DMS153 treated with DMSO at 0.1 percent for 48 hours (cell line): ENCODE results near the gene WDR49.
"Not testable (repeated sequence)": the region's sequence is repeated elsewhere in the genome, so short reads cannot be mapped to it uniquely, and the experiment has no call there.

Source experiments
- DNase-seq: peaks from one replicate; lab custom pipeline; 2025; ENCODE audit not compliant: unreplicated experiment; lab: John Stamatoyannopoulos, UW

WDR49 gene

GRCh38 chr3:167615030-167615429, 38.7 kb downstream of the WDR49 start:
- no peak for DNase-seq

DNA sequence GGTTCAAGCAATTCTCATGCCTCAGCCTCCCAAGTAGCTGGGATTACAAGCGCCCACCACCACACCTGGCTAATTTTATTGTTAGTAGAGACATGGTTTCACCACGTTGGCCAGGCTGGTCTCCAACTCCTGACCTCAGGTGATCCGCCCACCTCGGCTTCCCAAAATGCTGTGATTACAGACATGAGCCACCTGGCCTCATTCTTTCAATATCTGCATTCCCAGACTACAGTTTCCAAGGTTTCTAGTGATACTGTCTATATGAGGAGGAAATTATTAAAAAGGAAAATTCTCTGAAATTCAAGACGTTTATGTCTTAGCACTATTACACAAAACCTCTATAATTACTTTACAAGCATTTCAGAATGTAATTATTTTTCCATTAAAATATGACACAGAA, 39.5 kb downstream of the WDR49 start:
- DNase-seq = not testable (repeated sequence)

- DNase-seq = no peak
Measured at GRCh38 chr3:167611718-167612117, 42.0 kb downstream of the WDR49 start.

DNA sequence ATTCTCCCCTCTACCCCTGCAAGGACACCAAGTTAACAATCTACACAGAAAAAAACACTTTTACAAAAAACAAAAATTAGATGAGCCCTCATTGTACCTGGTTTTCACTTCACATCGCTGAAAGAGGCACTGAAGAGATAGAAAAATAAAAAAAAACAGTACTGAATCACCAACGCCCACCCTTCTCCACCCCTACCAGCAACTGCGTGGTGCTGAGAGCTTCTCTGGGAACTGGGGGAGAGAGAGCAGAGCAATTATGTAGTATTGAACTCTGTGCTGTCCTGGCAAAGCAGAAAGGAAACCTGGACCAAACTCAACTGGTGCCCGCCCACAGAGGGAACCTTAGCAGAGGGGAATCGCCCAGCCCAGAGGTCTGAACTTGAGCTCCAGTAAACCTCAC, 44.6 kb downstream of the WDR49 start:
- no peak for DNase-seq

DNA sequence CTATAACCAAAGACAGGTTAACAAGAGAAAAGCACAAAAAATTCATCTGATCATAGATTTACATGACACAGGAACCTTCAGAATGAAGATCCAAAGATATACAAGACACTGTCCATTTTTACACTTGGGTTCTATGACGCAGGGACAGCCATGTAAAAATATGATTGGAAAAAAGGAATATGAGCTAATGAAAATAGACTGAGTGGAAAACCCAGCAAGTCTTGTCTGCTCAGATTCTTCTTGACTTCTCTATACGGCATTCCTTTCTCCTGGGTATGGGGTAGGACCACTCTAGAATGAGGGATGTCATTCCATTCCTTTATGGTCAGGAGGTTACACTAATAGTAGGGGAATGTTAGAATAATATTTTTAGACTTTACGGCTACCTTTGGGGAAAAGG, 46.9 kb downstream of the WDR49 start:
- DNase-seq = no peak

DNA sequence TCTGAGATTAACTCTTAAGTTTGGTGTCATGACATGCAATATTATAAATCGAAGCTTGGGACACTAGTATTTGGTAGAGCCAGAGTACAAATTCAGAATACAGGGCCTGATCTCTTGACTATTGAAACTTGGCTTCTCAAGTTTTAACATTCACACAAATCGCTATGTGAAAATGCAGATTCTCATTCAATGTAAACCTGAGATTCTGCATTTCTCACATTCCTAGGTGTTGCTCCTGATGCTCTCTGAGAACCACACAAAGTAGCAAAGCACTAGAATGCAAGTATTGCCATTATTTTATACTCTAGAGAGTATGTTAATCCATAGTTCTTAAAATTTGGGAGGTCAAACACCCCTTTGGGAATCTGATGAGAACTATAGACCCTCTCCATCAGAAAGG, 47.9 kb downstream of the WDR49 start:
- no peak for DNase-seq

GRCh38 chr3:167602041-167602440, 51.7 kb downstream of the WDR49 start:
- DNase-seq = no peak

GRCh38 chr3:167587651-167588050, 66.1 kb downstream of the WDR49 start:
- DNase-seq = no peak

DNA sequence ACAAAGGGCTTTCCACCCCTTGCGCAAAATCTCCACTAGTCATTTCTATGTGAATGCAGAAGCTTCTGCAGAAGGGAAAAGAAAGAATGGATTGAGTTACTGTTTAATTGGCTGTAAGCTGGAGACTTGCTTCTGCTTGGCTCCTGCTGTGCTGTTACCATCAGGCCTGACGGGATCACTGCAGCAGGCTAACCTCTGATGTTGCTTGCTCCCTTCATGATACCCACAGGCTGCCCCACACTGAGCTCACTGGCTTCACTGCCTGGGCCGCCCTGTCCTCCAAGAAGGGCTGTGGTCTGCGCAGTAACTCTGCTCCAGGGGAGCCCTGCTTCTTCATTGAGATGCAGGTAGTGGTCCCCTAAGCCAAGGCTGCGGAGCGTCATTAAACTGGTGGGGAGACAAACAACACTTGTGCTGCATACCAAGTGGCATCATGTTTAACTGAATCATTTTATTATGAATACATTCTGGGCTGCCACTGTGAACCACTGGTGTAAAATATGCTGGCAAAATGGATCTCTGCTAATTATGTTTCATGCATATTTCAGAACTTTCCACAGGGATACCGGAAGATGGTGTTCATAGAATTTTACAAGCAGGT, 78.6 kb downstream of the WDR49 start:
- no peak for DNase-seq

- no peak for DNase-seq
Measured at GRCh38 chr3:167572991-167573390, 80.8 kb downstream of the WDR49 start.

GRCh38 chr3:167568634-167569033, 85.1 kb downstream of the WDR49 start:
- DNase-seq = no peak

- no peak for DNase-seq
Measured at GRCh38 chr3:167565489-167565888, 88.3 kb downstream of the WDR49 start.

DNA sequence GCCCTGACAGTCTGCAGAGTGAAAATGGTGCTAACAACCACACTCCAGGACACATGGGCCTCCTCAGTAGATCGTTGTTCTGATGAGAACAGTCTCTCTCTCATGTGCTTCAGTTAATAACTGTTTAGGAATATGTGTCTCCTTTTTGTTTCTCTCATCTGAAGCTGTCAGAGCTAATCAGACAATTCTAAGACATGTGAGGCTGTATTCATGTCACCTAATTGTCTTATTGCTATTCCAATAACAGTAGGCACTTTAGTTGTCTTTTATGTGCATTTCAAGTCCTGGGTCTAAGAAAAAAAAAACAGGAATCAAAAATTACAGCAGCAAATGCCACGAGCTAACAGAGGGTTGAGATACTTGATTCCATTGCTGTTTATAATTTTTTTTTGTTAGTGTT, 89.1 kb downstream of the WDR49 start:
- no peak for DNase-seq

DNA sequence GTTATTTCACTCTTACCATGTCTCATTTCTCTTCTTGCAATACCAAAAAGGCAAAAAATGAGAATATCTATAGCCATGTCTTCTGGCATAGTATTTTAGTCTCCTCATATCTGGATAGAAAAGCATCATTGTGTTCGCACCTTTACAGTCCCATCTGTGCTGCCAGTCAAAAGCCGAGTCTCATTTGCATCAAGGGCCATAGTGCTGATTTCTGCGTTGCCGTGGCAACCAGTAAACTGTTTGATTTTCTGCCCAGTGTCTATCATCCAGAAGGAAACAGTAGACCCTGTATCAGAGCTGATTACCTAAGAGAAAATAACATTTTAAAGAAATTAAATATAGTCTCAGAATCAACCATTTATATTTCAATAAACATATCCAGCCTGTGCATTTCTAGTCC, 93.8 kb downstream of the WDR49 start:
- DNase-seq = no peak

DNA sequence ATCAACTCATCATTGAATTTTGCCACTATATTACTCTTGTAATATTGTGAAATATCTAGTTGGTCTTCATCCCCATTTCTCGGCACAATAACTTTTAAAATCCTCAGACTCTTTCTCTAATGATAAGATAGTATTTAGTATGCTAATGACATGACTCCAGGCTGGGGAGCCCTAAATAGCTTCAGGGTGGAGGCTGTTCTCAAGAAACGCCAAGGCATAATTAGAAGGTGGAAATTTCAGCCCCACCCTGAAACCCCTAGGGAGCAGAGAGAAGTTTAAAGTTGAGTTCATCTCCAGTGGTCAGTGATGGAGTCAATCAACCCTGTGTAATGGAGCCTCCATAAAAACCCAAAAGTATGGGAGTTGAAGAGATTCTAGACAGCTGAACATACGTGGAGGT, 98.8 kb downstream of the WDR49 start:
- DNase-seq = no peak

DNA sequence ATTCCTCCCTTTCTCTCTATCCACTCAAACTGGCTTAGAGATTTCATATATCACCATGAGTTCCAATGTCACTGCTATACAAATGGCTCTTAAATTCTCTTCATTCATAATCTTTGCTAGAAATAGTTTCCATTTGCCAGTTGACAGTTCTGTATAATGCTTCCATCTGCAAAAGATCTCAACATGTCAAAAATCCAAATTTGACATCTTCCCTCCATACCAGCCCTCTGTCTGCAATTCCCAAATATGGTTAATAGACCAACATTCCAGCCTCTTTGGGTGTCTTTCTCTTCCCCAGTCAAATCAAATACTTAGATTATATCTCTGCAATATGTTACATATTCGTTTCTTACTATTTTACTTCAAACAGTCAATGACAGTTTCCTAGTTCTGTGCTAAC, 115.7 kb downstream of the WDR49 start:
- DNase-seq = no peak

GRCh38 chr3:167521006-167521355, 132.8 kb downstream of the WDR49 start:
- DNase-seq = no peak

- no peak for DNase-seq
Measured at GRCh38 chr3:167520266-167521005, 133.3 kb downstream of the WDR49 start.

DNA sequence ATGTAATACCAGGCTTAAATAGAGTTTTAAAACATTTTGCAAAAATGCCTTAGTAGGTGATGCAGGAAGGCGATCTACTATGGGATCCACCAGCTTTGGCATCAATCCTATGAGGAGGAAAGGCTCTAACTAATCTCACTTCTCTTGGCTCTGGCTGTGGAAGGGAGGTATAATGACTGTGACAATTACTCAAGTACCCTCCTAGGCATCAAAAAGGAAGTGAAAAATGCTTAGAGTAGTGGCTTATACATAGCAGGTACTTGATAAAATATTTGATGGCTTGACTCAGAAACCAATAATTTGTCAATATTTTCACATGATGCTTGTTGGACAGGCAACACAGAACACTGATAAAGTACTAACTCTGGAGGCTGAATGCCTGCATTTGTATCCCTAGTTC, 145.8 kb downstream of the WDR49 start:
- no peak for DNase-seq

GRCh38 chr3:167502401-167502800, 151.3 kb downstream of the WDR49 start:
- no peak for DNase-seq

- no peak for DNase-seq
Measured at GRCh38 chr3:167501941-167502340, 151.8 kb downstream of the WDR49 start.

GRCh38 chr3:167497903-167498302, 155.8 kb downstream of the WDR49 start:
- no peak for DNase-seq

GRCh38 chr3:167493244-167493643, 160.5 kb downstream of the WDR49 start:
- DNase-seq = no peak
